Osteoblast (primary cell): Measurements from ENCODE around the gene TTC7B. TPM values are rescaled to one million over a fixed set of nuclear protein-coding genes. Genes with fewer than 3 reads are reported as not detected.
A peak's percentile ranks its signal among the peaks of the same experiment; 100 is the strongest.
"Not testable (repeated sequence)": the region's sequence is repeated elsewhere in the genome, so short reads cannot be mapped to it uniquely, and the experiment has no call there.

Source experiments
- DNase-seq: peaks from one replicate; pipeline ENCODE4 v3.0.0; 2011; ENCODE audit warnings: low spot score, mixed read lengths; ENCODE audit not compliant: insufficient read length; ENCODE audit errors: missing footprints
- H2AFZ ChIP-seq: 2 replicates; pipeline ENCODE4 v1.6.0; 2011; ENCODE audit warnings: mild to moderate bottlenecking, low read length
- H3K27ac ChIP-seq: 2 replicates; pipeline ENCODE4 v1.5.1; 2011; ENCODE audit warnings: mild to moderate bottlenecking, low read depth, low read length, moderate library complexity
- H3K27me3 ChIP-seq: 2 replicates; pipeline ENCODE4 v1.6.0; 2012; ENCODE audit warnings: mild to moderate bottlenecking, control low read depth, inconsistent platforms, low read length, moderate library complexity; ENCODE audit not compliant: insufficient read depth
- H3K36me3 ChIP-seq: 2 replicates; pipeline ENCODE4 v1.5.1; 2011; ENCODE audit warnings: mild to moderate bottlenecking, low read length, control low read depth, moderate library complexity; ENCODE audit not compliant: insufficient read depth
- H3K4me1 ChIP-seq: 2 replicates; pipeline ENCODE4 v1.5.1; 2011; ENCODE audit warnings: mild to moderate bottlenecking, low read length, control low read depth, moderate library complexity; ENCODE audit not compliant: insufficient read depth
- H3K4me2 ChIP-seq: 2 replicates; pipeline ENCODE4 v1.6.0; 2011; ENCODE audit warnings: mild to moderate bottlenecking, low read length; ENCODE audit not compliant: insufficient read depth
- H3K4me3 ChIP-seq: fragments of 200-600 bp; sonication (generic); 3 replicates; pipeline ENCODE4 v1.5.1; 2012; ENCODE audit warnings: mild to moderate bottlenecking, low read length, inconsistent platforms; ENCODE audit not compliant: insufficient read depth
- H3K79me2 ChIP-seq: 2 replicates; pipeline ENCODE4 v1.6.0; 2012; ENCODE audit warnings: mild to moderate bottlenecking, low read length, control low read depth, inconsistent platforms; ENCODE audit not compliant: insufficient read depth
- H3K9me3 ChIP-seq: 2 replicates; pipeline ENCODE4 v1.5.1; 2011; ENCODE audit warnings: low read depth, low read length, control low read depth
- H4K20me1 ChIP-seq: 2 replicates; pipeline ENCODE4 v1.6.0; 2012; ENCODE audit warnings: mild to moderate bottlenecking, low read length, control low read depth; ENCODE audit not compliant: insufficient read depth
- total RNA-seq: library from RNA; depleted of rRNA; stranded (reverse); fragments of >200 nt; gene quantifications from 2 replicates; pipeline ENCODE4 v1.2.3, GENCODE V29; 2012
- TF ChIP-seq, protein P1 (sequence below): IDR thresholded peaks from 2 replicates; pipeline ENCODE4 v1.5.1; 2011; ENCODE audit warnings: mild to moderate bottlenecking, low read depth, low read length, moderate library complexity; ENCODE audit errors: extremely low read depth

The TTC7B gene
- total RNA-seq, 1 donor = 14.5 TPM

GRCh38 chr14:90839889-90840266 is 23.6 kb upstream of the TTC7B start:
- Histone ChIP-seq H3K27me3 (no peaks in the 10 kb centered on the region), H3K36me3 (no peaks in the 10 kb centered on the region), H2AFZ (peak overlapping the region; percentile 97), H3K79me2 (no peaks in the 10 kb centered on the region), H3K4me3 (no peak overlapping the region), H3K4me2 (no peak overlapping the region), H3K27ac (no peak overlapping the region), H3K9me3 (no peaks in the 10 kb centered on the region), H3K4me1 (peaks cover 4% of the 10 kb centered on the region), H4K20me1 (no peaks in the 10 kb centered on the region)
- DNase-seq = no peak
- TF ChIP-seq, protein P1, sequence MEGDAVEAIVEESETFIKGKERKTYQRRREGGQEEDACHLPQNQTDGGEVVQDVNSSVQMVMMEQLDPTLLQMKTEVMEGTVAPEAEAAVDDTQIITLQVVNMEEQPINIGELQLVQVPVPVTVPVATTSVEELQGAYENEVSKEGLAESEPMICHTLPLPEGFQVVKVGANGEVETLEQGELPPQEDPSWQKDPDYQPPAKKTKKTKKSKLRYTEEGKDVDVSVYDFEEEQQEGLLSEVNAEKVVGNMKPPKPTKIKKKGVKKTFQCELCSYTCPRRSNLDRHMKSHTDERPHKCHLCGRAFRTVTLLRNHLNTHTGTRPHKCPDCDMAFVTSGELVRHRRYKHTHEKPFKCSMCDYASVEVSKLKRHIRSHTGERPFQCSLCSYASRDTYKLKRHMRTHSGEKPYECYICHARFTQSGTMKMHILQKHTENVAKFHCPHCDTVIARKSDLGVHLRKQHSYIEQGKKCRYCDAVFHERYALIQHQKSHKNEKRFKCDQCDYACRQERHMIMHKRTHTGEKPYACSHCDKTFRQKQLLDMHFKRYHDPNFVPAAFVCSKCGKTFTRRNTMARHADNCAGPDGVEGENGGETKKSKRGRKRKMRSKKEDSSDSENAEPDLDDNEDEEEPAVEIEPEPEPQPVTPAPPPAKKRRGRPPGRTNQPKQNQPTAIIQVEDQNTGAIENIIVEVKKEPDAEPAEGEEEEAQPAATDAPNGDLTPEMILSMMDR = no peak

DNA sequence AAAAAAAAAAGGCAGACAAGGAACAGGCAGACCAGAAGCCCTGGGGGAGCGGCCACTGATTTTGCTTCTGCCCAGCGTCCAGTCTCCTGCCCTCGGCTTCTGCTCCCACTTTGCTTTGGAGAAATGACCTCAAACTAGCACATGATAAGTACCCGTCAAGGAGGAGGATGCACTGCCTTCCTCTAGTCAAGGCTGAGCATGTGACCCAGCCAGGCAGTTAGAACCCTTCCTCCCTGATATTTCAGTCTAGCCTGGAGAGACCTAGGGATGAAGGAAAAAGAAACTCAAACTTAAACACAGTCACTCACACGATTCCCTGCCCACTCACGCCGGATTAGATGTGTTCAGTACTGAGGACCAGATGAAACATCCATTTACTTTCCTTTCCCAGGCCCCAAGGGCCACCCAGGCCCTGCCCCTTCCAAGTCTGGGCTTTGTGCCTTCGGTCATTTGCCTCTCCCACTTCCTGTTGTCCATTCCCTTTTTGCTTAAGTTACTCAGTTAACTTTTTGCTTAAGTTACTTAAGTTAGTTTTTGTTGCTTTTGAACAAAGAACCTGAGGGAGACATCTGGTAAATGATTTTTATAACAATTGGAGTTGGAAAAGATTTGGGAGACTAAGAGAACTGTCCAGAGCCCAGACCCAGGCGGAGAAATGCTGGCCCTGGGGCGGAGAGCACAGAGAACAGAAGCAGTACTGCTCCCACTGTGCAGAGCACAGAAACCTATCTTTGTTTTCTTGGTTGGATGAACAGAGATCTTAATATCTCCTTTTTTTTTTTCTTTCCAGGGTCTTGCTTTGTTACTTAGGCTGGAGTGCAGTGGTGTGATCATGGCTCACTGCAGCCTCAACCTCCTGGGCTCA is 23.0 kb upstream of the TTC7B start:
- H3K79me2 ChIP-seq = no peaks in the 10 kb centered on the region
- peak; percentile 89 for DNase-seq
- H3K4me3 ChIP-seq = peak overlapping the region; percentile 53
- H3K4me1 ChIP-seq = peaks cover 4% of the 10 kb centered on the region
- H3K4me2 ChIP-seq = peak overlapping the region; percentile 83
- no peaks in the 10 kb centered on the region for H3K36me3 ChIP-seq
- H4K20me1 ChIP-seq = no peaks in the 10 kb centered on the region
- TF ChIP-seq, protein P1 = no peak
- no peaks in the 10 kb centered on the region for H3K9me3 ChIP-seq
- H2AFZ ChIP-seq = peak overlapping the region; percentile 97
- H3K27me3 ChIP-seq = no peaks in the 10 kb centered on the region
- H3K27ac ChIP-seq = peak overlapping the region; percentile 30

GRCh38 chr14:90838531-90838930 is 22.3 kb upstream of the TTC7B start:
- H3K79me2 ChIP-seq, H3K9me3 ChIP-seq, H3K27ac ChIP-seq, H4K20me1 ChIP-seq, H3K36me3 ChIP-seq, DNase-seq, H3K27me3 ChIP-seq, H3K4me3 ChIP-seq, H3K4me1 ChIP-seq: not testable (repeated sequence)
- Histone ChIP-seq H3K4me2 (peak overlapping the region; percentile 83), H2AFZ (peak overlapping the region; percentile 97)

DNA sequence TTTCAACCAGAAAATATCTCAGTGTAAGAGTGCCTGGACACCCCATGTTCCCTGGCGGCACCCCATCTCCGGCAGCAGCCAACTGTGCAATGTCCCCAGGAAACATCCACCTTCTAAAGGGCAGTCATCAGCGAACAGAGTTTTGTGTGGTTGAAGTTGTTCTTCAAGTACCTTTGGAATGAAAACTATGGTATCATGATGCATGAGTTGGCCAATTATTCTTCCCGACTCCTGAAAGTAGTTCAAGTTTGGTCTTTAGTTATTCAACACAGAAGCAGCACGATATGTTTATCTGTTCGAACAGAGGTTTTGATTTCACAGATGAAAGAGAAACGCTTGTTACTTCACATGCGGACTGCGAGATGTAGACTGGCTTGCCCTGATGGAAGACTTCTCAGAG is 21.1 kb upstream of the TTC7B start:
- Histone ChIP-seq H3K36me3 (no peaks in the 10 kb centered on the region), H3K79me2 (no peaks in the 10 kb centered on the region), H3K9me3 (no peaks in the 10 kb centered on the region), H3K4me1 (peaks cover 4% of the 10 kb centered on the region), H4K20me1 (no peaks in the 10 kb centered on the region), H3K27me3 (no peaks in the 10 kb centered on the region), H3K27ac (no peak overlapping the region), H3K4me2 (no peak overlapping the region), H2AFZ (no peak overlapping the region), H3K4me3 (no peak overlapping the region)
- TF ChIP-seq, protein P1 = no peak
- DNase-seq = no peak
